Activated naive CD4-positive, alpha-beta T cell treated with anti-CD3 and anti-CD28 coated beads, Interleukin-2, amount 50 U/mL, for 72 hours (primary cell): ENCODE data around the gene FOXJ3. TPM values are rescaled to one million over a fixed set of nuclear protein-coding genes. Genes with fewer than 3 reads are reported as not detected.

Experiments
- ATAC-seq, 2 donors: fragments of 150-1000 bp; cut with Tn5 transposase; 2 replicates each; pipeline ENCODE4 v1.10.0; 2021; ENCODE audit warnings: mild to moderate bottlenecking in 2 of 2, moderate library complexity in 2 of 2
- DNase-seq, 2 donors: peaks; one replicate each; pipeline ENCODE4 v3.0.0; 2021 to 2022; ENCODE audit warnings: low spot score in 2 of 2
- H3K27ac Mint-ChIP-seq, 2 donors: one replicate each; pipeline ENCODE4 v1.8.0; 2022; ENCODE audit warnings: mild to moderate bottlenecking in 2 of 2, mixed read lengths in 2 of 2
- H3K36me3 Mint-ChIP-seq, 2 donors: one replicate each; pipeline ENCODE4 v1.8.0; 2022; ENCODE audit warnings: mixed read lengths in 2 of 2
- H3K9me3 Mint-ChIP-seq, 2 donors: one replicate each; pipeline ENCODE4 v1.8.0; 2022; ENCODE audit warnings: mixed read lengths in 2 of 2
- total RNA-seq, 2 donors: library from RNA; stranded (reverse); gene quantifications; one replicate each; pipeline ENCODE4 v1.2.3, GENCODE V29; 2022

FOXJ3 gene
- total RNA-seq, 2 donors from 2014 or later: 51.0 to 52.9 TPM

DNA sequence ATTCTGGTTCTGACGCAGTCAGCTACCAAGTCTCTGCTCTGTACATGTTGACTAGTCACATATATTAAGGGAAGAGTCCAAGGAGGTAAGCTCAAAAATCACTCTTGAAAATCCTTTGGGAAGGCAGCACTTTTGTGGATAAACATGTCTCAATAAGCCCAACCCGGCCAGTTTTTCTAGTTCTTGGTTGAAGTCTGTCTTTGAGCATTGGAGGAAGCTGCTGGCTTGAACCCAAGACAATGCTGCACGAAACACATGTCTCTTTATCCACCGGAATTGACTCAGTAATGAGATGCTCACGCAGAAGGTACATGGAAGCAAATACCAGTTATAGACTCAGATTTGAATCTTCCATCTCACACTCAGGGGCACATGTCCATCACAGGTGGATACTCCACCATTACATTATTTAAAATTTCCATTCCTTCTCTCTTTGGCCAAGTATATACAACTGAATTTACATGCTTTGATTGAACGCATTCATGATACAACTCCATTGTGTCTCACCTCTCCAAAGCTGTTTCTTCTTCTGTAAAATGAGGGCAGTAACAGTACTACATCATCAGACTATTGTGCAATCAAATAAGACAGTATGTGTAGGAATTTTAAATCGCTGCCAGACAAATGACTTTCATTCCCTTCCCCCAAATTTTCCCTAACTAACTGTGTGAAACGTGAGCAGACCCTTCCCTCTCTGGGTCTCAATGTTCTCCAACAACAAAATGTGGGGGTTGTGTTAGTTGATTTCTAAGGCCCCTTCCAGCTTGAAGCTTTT, 160.9 kb downstream of the FOXJ3 start:
- no peaks in the 10 kb centered on the region for H3K36me3 Mint-ChIP-seq
- no peaks in the 10 kb centered on the region for H3K9me3 Mint-ChIP-seq
- H3K27ac Mint-ChIP-seq: no peak overlapping the region
- ATAC-seq: no peak
- DNase-seq: no peak

GRCh38 chr1:42173155-42173933, 161.7 kb downstream of the FOXJ3 start:
- Mint-ChIP-seq H3K27ac (no peak overlapping the region), H3K36me3 (no peaks in the 10 kb centered on the region), H3K9me3 (no peaks in the 10 kb centered on the region)
- ATAC-seq (peak; percentile 60 to 63), DNase-seq (peak in 1 of 2 donors; percentile 69)

DNA sequence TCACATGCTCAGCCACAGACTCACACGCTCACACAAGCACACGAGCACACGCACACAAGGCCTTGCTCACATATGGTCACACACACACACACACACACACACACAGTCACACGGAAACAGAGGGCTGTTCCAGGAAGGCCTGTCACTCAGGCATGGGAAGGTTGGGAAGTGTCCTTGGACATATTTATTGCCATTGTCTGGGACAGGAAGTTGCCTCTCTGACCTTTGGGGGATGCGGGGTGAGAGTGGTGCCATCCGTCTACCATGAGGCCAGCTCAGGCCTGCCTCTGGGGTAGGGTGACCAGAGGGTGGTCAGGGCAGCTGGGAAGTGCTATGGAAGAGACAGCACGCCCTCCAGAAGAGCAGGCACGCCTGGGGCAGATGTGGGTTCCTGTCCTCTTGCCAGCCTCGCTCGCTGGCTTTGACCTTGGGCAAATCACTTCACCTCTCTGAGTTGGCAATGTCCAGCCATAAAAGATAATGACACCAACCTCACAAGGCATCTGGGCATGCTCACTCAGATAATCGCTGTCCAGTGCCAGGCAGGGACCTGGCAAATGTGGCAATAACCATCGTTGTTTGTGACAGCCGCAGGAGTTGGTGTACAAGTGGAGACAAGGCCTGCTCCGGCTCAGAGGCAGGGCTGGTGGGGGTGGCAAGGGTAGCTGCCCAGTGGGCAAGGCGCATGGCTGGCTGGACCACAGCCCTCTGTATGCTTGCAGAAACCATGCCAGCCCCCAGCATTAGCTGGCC, 162.5 kb downstream of the FOXJ3 start:
- ATAC-seq: peak; percentile 7 to 14
- no peaks in the 10 kb centered on the region for H3K36me3 Mint-ChIP-seq
- no peak overlapping the region for H3K27ac Mint-ChIP-seq
- DNase-seq: no peak
- no peaks in the 10 kb centered on the region for H3K9me3 Mint-ChIP-seq

DNA sequence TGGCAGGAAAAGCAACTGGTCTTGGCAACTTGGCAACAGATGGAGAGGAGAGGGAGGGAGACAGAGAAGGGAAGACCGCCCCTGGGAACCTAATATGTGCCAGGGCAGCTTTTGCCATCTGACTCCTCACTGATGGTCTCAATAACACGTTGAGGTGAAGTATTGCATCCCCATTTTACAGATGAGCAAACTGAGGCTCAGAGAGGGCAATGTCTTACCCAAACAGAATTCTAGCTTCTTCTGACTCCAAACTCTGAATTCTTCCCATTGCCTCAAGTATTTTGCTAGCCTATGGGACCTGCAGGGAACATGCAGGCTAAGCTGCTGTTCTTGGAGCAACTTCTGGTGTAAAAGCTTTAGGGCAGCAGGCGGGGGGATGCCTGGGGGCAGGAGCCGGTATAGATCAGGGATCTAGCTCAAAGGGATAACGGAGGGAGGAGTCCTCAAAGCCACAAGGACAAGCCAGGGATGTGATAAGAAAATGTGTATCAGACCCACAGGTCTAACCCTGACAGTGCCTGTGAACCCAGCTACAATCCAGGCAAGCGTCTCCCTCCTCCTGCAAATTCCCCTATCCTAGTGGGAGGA, 163.3 kb downstream of the FOXJ3 start:
- H3K36me3 Mint-ChIP-seq: no peaks in the 10 kb centered on the region
- H3K27ac Mint-ChIP-seq: no peak overlapping the region
- no peaks in the 10 kb centered on the region for H3K9me3 Mint-ChIP-seq
- DNase-seq: no peak
- no peak for ATAC-seq

DNA sequence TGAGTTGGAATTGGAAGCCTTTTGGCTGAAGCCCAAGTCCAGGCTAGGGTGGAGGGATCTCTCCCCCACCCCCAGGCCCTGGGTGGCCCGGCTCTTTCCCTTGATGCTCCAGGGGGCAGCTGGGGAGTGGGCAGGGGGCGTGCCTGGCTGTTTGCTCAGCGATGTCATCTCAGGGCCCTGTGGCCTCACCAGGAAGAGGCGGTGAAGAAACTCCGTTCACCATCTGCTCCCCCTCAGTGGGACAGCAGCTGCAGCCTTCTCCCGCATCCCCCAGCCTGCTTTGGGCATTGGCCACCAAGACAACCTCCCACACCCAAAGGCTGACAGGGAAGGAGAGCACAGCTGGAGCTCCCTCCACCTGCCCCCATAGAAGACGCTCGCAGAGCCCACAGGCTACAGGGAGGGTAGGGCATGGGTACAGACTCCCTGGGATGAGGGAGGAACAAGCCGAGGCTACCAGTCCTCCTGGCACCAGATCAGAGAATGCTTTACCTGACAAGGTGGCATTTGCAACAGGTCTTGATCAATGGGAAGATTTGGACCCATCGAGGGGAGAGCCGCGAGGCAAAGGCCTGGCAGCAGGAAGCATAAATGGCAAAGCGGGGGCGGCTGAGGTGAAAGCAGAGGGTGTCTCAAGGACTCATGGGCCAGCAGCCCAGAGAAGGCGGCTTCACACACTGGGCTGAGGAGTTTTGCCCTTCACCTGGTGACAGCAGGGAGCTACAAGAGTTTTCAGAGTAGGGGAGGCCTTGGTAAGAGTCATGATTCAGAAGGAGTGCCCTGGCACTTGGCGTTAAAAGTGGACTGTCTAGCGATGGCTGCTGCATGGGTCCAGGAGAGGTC, 164.0 kb downstream of the FOXJ3 start:
- Mint-ChIP-seq H3K36me3 (no peaks in the 10 kb centered on the region), H3K27ac (no peak overlapping the region), H3K9me3 (no peaks in the 10 kb centered on the region)
- DNase-seq (no peak), ATAC-seq (no peak)

GRCh38 chr1:42168763-42169162, 166.3 kb downstream of the FOXJ3 start:
- DNase-seq: no peak
- Mint-ChIP-seq H3K9me3 (no peaks in the 10 kb centered on the region), H3K27ac (no peak overlapping the region), H3K36me3 (no peaks in the 10 kb centered on the region)
- ATAC-seq: no peak

- no peak for DNase-seq
- H3K36me3 Mint-ChIP-seq: no peaks in the 10 kb centered on the region
- no peaks in the 10 kb centered on the region for H3K9me3 Mint-ChIP-seq
- no peak for ATAC-seq
- peak overlapping the region; percentile 2 to 12 for H3K27ac Mint-ChIP-seq
Observed at GRCh38 chr1:42168391-42168670, 166.7 kb downstream of the FOXJ3 start.

DNA sequence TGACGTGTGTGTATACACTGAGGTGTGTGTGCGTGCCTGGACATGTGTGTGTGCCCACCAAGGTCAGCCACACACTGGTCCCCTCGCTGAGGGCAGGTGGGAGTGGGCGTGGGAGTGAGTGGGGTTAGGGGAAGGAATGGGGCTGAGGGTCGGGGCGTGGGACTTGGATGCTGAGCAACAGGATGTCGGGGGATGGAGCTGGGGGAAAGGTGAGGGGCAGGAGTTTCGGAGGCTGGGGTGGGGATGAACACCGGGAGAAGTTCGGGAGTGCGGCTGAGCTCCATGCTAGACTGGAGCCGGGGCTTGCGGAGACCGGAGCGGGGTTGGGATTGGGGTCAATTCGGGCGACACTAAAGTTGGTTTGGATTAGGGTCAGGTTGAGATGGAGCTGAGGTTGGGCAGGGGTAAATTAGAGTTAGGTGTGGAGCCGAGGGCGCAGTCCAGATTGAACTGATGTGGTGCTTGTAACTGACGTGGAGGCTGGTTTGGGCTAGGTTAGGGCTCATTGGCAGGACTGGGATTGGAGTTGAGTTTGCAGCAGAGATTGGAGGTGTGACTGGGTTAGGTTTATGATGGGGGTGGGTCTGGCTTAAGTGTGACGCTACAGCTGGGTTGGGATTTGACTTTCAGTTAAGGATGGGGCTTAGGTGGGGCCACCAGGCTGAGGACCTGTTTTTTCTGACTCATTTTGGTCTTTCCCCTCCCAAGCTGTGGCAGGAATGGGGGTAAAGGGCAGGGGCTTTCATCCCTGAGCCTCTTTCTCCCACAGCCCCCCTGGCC, 167.2 kb downstream of the FOXJ3 start:
- ATAC-seq (no peak), DNase-seq (no peak)
- H3K36me3 Mint-ChIP-seq: no peaks in the 10 kb centered on the region
- peak overlapping the region; percentile 2 to 12 for H3K27ac Mint-ChIP-seq
- H3K9me3 Mint-ChIP-seq: no peaks in the 10 kb centered on the region

- peaks cover 10 to 12% of the 10 kb centered on the region in 2 donors for H3K36me3 Mint-ChIP-seq
- no peak for DNase-seq
- ATAC-seq: no peak
- peak overlapping the region in 1 of 2 donors; percentile 75 for H3K27ac Mint-ChIP-seq
- H3K9me3 Mint-ChIP-seq: peaks cover 2 to 15% of the 10 kb centered on the region in 2 donors
Observed at GRCh38 chr1:42165511-42166210, 169.4 kb downstream of the FOXJ3 start.

- no peak for DNase-seq
- Mint-ChIP-seq H3K36me3 (peaks cover 12 to 14% of the 10 kb centered on the region in 2 donors), H3K9me3 (peaks cover 4 to 18% of the 10 kb centered on the region in 2 donors), H3K27ac (peak within 1 kb of the TSS in 1 of 2 donors; percentile 75)
- ATAC-seq: peak in 1 of 2 donors; percentile 18
Observed at GRCh38 chr1:42164551-42165420, 170.2 kb downstream of the FOXJ3 start, which contains the start of gene GUCA2A. Gene GUCA2A (minus strand): TSS chr1:42164745. CDS start chr1:42164712, 33 bp downstream.

- peaks cover 4 to 18% of the 10 kb centered on the region in 2 donors for H3K9me3 Mint-ChIP-seq
- peaks cover 12 to 14% of the 10 kb centered on the region in 2 donors for H3K36me3 Mint-ChIP-seq
- DNase-seq: no peak
- H3K27ac Mint-ChIP-seq: no peak overlapping the region
- no peak for ATAC-seq
Observed at GRCh38 chr1:42163536-42164503, 171.2 kb downstream of the FOXJ3 start.

DNA sequence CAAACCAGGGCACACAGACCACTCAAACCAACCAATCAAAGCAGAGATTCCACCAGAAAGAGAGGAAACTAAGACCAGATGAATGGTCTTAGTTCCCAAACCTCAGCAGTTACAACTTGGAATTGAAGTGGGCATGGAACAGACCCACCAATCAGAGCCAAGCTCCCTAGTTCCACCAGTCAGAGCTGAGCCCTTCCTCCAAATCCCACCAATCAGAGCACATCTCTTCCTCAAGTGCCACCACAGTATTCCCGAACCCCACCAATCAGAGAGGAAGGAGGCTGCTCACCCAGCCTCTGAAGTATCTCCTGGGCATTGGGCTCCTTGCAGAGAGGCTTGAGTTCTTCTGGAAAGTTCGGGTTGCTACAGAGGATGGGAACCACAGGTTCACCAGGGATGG, 171.9 kb downstream of the FOXJ3 start:
- no peak overlapping the region for H3K27ac Mint-ChIP-seq
- ATAC-seq (no peak), DNase-seq (no peak)
- H3K36me3 Mint-ChIP-seq: peaks cover 12 to 14% of the 10 kb centered on the region in 2 donors
- H3K9me3 Mint-ChIP-seq: peaks cover 4 to 18% of the 10 kb centered on the region in 2 donors

GRCh38 chr1:42162181-42162580, 172.9 kb downstream of the FOXJ3 start:
- H3K27ac Mint-ChIP-seq: no peak overlapping the region
- H3K9me3 Mint-ChIP-seq: peaks cover 4 to 18% of the 10 kb centered on the region in 2 donors
- DNase-seq: no peak
- no peak for ATAC-seq
- H3K36me3 Mint-ChIP-seq: peaks cover 12 to 14% of the 10 kb centered on the region in 2 donors
